ACC112 (cell line): ENCODE results near the gene MAST4.
"Not testable (repeated sequence)": the region's sequence is repeated elsewhere in the genome, so short reads cannot be mapped to it uniquely, and the experiment has no call there.

Experiments used
- H2AFZ ChIP-seq: fragments of 200-600 bp; sonication (generic); one replicate; pipeline ENCODE4 v1.6.0; 2017; ENCODE audit warnings: antibody characterized with exemption, low read length; ENCODE audit not compliant: unreplicated experiment
- H3K27ac ChIP-seq: fragments of 200-600 bp; sonication (generic); 2 replicates; pipeline ENCODE4 v1.5.1; 2014; ENCODE audit warnings: low read depth, mild to moderate bottlenecking, antibody characterized with exemption, low read length, moderate library complexity
- H3K27me3 ChIP-seq: fragments of 200-600 bp; sonication (generic); 2 replicates; pipeline ENCODE4 v1.6.1; 2014; ENCODE audit warnings: mild to moderate bottlenecking, antibody characterized with exemption, low read length, moderate library complexity, mixed read lengths; ENCODE audit not compliant: insufficient read depth
- H3K36me3 ChIP-seq: fragments of 200-600 bp; sonication (generic); 2 replicates; pipeline ENCODE4 v1.6.1; 2016; ENCODE audit warnings: mild to moderate bottlenecking, antibody characterized with exemption, low read length, moderate library complexity, mixed read lengths; ENCODE audit not compliant: insufficient read depth
- H3K4me1 ChIP-seq: fragments of 200-600 bp; sonication (generic); one replicate; pipeline ENCODE4 v1.6.1; 2016; ENCODE audit warnings: low read length, mixed read lengths; ENCODE audit not compliant: insufficient read depth, unreplicated experiment, control insufficient read depth
- H3K4me3 ChIP-seq: fragments of 200-600 bp; sonication (generic); 2 replicates; pipeline ENCODE4 v1.5.1; 2014; ENCODE audit warnings: mild to moderate bottlenecking, low read depth, low read length
- H3K79me2 ChIP-seq: fragments of 200-600 bp; sonication (generic); one replicate; pipeline ENCODE4 v1.6.0; 2016; ENCODE audit warnings: low read length; ENCODE audit not compliant: control insufficient read depth, unreplicated experiment, insufficient read depth

MAST4 gene

DNA sequence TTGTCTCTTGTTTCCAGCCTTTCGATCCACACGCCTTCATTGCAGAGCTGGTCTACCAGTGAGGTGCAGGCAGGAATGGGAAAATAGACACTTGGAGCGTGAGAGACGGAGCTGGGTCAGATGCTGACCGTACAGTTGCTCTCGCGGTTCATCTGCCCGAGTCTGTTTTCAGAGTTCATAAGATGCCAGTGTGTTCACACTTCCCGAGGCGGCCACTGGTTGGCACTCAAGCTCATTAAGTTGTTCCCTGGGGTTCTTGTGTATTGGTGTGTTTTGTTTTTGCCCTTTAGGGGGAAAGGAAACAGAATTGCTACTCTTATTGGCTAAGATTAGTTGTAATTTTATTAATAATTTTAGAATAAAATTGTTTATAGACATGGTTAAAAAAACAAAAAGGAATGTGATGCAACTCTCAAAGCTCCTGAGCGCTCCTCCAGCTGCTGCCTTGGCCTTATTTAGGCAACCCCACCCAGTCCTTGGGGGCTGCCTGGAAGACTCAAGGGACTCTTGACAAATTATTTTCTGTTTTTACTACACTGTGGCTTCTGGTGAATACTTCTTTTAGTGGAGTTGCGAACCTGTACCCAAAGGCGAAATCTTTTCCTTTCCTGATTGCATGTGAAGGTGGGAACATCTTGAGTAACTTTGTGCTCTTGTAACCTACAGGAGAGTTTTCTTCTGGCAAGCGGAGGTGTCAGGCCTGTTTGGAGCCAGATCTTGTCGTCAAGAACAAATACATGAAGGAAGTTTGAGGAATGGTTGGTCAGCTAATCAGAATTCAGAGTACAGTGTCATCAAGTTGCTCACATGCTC, 146.1 kb downstream of the MAST4 start:
- Histone ChIP-seq H2AFZ (no peak overlapping the region), H3K27ac (no peak overlapping the region), H3K27me3 (peaks cover 30% of the 10 kb centered on the region; the same call in 1 of the 2 replicates), H3K4me3 (no peak overlapping the region), H3K4me1 (no peaks in the 10 kb centered on the region), H3K36me3 (no peaks in the 10 kb centered on the region), H3K79me2 (no peaks in the 10 kb centered on the region)

DNA sequence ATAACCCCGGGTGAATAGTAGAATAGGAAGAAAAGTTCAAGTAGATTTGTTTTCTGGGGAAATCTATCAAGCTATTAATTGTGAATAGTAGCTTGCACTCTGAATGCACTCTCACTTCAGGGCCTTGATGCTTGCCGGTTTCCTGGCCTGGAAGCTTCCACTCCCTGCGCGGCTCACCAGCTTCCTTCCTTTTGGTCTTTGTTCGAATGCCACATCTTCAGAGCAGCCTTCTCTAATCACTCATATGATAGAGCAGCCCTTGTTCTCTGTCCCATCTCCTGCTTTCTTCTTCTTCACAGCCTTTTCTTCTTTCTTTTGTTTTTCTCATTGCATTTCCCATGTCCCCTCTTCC, 146.7 kb downstream of the MAST4 start:
- H3K27ac ChIP-seq: no peak overlapping the region
- H3K36me3 ChIP-seq: no peaks in the 10 kb centered on the region
- peaks cover 30% of the 10 kb centered on the region; the same call in 1 of the 2 replicates for H3K27me3 ChIP-seq
- no peak overlapping the region for H2AFZ ChIP-seq
- H3K4me1 ChIP-seq: no peaks in the 10 kb centered on the region
- no peaks in the 10 kb centered on the region for H3K79me2 ChIP-seq
- no peak overlapping the region for H3K4me3 ChIP-seq

DNA sequence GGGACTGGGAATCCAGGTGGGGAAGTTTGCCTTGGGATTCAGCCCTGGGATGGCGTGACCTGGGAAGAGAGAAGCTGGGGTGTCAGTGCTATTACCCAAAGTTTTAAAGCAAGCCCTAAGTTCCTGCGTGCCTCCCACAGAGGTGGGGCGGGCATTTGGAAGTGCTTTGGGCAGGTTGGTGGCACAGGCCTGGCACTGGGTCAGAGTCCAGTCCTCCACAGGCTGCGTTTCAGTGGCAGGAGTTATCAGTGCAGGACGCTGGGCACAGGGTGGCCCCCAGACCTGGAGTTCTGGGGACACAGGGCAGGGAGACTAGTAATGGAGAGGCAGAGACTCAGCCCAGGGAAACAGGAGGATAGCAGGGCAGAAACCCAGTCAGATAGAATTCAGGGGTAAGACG, 147.2 kb downstream of the MAST4 start:
- Histone ChIP-seq H3K4me1 (no peaks in the 10 kb centered on the region), H3K27ac (no peak overlapping the region), H2AFZ (no peak overlapping the region), H3K36me3 (no peaks in the 10 kb centered on the region), H3K4me3 (no peak overlapping the region), H3K79me2 (no peaks in the 10 kb centered on the region), H3K27me3 (peaks cover 26% of the 10 kb centered on the region; the same call in 1 of the 2 replicates)

DNA sequence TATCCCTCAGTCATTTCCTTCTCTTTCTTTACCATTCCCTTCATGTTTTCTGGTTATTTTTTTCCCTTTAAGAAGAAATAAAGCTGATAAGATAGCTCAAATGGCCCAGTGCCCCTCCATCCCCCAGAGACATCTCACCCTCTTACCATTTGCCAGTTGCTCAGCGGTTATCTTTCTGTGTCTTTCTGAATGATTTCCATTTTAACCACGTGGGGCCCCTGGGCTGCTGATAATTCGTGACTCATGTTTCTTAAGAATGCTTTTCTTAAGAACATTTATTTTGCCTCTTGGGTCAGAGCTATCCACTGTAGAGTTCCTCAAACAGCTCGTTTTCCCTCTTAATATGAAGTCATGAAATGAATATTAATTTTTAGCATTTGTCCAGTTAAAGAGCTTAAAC, 147.8 kb downstream of the MAST4 start:
- no peak overlapping the region for H3K4me3 ChIP-seq
- no peak overlapping the region for H2AFZ ChIP-seq
- H3K79me2 ChIP-seq: no peaks in the 10 kb centered on the region
- no peaks in the 10 kb centered on the region for H3K4me1 ChIP-seq
- H3K27me3 ChIP-seq: peaks cover 28% of the 10 kb centered on the region; the same call in 1 of the 2 replicates
- no peaks in the 10 kb centered on the region for H3K36me3 ChIP-seq
- no peak overlapping the region for H3K27ac ChIP-seq

DNA sequence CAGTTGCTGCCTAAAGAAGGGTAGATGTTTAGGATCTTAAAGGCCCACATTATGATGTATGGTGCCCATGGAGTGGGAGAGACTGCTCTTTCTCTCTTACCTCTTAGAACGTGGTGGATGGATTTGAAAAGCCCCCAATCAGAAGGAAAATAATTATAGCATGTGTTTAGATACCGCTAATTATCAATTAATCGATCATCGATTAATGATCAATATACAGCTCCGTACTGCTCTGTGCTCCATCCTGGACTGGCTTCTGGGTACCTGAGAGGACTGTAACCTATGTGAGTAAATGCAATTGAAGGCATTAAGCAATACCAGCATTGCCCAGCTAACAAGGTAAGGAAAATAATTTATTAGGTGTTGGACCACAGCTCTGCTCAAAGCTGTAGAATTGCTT, 149.1 kb downstream of the MAST4 start:
- no peak overlapping the region for H2AFZ ChIP-seq
- H3K27me3 ChIP-seq: peaks cover 32% of the 10 kb centered on the region; the same call in 1 of the 2 replicates
- H3K36me3 ChIP-seq: no peaks in the 10 kb centered on the region
- H3K4me1 ChIP-seq: no peaks in the 10 kb centered on the region
- H3K27ac ChIP-seq: no peak overlapping the region
- H3K79me2 ChIP-seq: no peaks in the 10 kb centered on the region
- H3K4me3 ChIP-seq: no peak overlapping the region

DNA sequence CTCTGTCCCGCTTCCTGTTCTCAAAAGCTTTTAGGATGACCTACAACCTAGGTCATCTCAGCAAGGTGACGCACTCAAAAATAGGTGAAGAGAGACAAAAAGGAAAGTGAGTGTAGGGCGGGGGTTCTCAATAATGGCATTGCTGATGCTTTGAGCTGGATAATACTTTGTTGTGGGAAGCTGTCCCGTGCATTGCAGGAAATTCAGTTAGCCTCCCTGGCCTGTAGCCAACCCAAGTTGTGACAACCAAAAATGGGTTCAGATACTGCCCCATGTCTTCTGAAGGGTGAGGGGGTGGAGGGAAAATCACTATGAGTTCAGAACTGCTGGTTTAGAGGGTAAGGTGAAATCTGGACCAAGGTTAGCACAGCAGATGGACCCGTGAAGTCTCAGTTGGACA, 151.4 kb downstream of the MAST4 start:
- Histone ChIP-seq H3K36me3 (no peaks in the 10 kb centered on the region), H3K79me2 (no peaks in the 10 kb centered on the region)

DNA sequence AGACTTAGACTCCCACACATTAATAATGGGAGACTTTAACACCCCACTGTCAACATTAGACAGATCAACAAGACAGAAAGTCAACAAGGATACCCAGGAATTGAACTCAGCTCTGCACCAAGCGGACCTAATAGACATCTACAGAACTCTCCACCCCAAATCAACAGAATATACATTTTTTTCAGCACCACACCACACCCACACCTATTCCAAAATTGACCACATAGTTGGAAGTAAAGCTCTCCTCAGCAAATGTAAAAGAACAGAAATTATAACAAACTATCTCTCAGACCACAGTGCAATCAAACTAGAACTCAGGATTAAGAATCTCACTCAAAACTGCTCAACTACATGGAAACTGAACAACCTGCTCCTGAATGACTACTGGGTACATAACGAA, 156.5 kb downstream of the MAST4 start:
- H3K36me3 ChIP-seq, H3K4me3 ChIP-seq, H2AFZ ChIP-seq, H3K4me1 ChIP-seq, H3K79me2 ChIP-seq, H3K27ac ChIP-seq: not testable (repeated sequence)
- H3K27me3 ChIP-seq: peaks cover 37% of the 10 kb centered on the region

More for the DNA sequence above, 151.4 kb downstream of the MAST4 start:
- H3K4me1 ChIP-seq: no peaks in the 10 kb centered on the region
- no peak overlapping the region for H3K27ac ChIP-seq
- no peak overlapping the region for H2AFZ ChIP-seq
- H3K27me3 ChIP-seq: peaks cover 12% of the 10 kb centered on the region; the same call in 1 of the 2 replicates
- H3K4me3 ChIP-seq: no peak overlapping the region

DNA sequence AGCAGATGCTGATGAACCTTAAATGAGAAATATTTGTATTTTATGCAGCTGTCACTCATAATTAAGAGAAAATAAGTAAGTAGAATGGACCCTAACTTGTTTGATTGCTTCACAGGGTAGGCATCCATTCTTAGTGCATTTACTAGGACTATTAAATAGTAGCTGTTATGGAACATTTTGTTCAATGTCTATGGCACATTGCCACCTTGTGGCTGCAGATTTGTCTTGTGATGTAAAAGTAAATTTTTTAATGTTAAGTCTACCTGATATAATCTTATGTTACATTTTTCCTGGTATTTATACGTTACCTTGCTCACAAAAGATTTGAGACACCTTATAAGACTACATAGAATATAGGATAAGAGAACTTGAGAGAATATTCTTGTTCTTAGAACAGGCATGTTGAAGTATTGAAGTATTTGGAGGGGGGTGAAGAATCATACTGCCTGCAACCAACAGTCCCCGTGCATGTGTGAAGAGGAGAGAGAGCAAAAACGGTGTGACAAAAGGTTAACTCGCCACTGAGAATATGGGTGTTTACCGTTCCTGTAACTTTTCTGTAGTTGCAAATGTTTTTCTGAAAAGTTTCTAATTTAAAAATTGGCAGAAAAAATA, 161.1 kb downstream of the MAST4 start:
- peaks cover 61% of the 10 kb centered on the region for H3K27me3 ChIP-seq
- no peak overlapping the region for H2AFZ ChIP-seq
- no peak overlapping the region for H3K27ac ChIP-seq
- no peak overlapping the region for H3K4me3 ChIP-seq
- H3K36me3 ChIP-seq: no peaks in the 10 kb centered on the region
- H3K4me1 ChIP-seq: no peaks in the 10 kb centered on the region
- no peaks in the 10 kb centered on the region for H3K79me2 ChIP-seq

DNA sequence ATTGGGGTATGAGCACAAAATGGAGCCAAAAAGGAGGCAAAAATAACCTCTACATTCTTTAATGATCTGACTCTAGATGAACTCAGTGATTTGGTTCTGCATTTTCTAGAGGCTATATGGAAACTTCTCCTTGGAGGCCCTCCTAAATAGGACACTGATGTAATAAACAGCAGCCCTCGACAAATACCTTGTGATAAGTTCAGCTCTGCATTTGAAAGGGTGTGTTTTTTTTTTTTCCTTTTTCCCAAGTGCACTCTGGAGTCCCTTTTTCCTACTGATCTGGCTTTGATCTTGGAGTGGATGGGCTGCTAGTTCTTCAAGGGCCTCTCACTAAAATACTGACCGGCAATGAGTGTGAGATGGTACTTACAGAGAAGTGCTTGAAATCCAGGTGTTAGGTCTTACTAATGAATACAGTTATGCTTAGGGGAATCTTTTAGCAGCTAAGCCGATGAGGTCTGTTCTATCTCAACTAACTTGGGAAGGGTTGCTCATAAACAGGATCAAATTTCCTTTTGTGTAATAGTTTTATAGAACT, 161.7 kb downstream of the MAST4 start:
- no peaks in the 10 kb centered on the region for H3K79me2 ChIP-seq
- H3K4me1 ChIP-seq: no peaks in the 10 kb centered on the region
- no peak overlapping the region for H2AFZ ChIP-seq
- H3K27me3 ChIP-seq: peaks cover 66% of the 10 kb centered on the region
- no peak overlapping the region for H3K27ac ChIP-seq
- no peaks in the 10 kb centered on the region for H3K36me3 ChIP-seq
- H3K4me3 ChIP-seq: no peak overlapping the region

DNA sequence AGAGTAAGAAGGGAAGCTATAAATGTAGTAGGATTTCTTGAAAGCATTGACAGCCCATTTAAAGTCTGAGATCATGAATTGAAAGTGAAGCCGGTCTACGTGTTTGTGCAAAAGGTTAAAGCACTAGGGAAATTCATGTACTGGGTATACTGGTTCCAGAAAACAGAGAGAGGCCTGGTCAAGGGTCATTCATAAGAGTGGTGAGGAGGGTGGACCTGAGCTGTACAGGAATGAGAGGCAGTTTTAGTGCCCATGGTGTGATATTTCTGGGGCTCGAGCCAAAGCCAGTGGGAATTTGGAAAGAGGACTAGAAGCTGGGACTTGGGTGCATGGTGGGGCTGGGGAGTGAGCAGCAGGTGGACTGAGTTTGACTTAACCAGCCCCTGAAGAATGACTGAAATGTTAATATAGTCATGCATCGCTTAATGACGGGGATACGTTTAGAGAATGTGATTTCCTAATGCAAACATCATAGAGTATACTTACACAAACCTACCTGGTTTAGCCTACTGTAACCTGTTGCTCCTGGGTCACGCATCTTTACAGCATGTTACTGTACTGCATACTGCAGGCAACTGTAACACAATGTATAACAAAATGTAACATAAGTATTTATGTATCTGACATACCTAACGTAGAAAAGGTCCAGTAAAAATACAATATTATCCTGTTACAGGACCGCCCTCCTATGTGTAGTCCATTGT, 173.0 kb downstream of the MAST4 start:
- H2AFZ ChIP-seq: no peak overlapping the region
- H3K27ac ChIP-seq: no peak overlapping the region
- no peak overlapping the region for H3K4me3 ChIP-seq
- peaks cover 70% of the 10 kb centered on the region for H3K27me3 ChIP-seq
- H3K79me2 ChIP-seq: no peaks in the 10 kb centered on the region
- no peaks in the 10 kb centered on the region for H3K36me3 ChIP-seq
- H3K4me1 ChIP-seq: no peaks in the 10 kb centered on the region
